22Rv1 (cell line): ENCODE results near the gene LZTS2.

Experiments used
- CTCF ChIP-seq: fragments of 450-650 bp; IDR thresholded peaks from 2 replicates; pipeline ENCODE4 v1.5.1; 2017; ENCODE audit warnings: mild to moderate bottlenecking
- ZFX ChIP-seq: fragments of 450-650 bp; IDR thresholded peaks from 2 replicates; pipeline ENCODE4 v1.6.1; 2017; ENCODE audit warnings: antibody characterized with exemption, borderline replicate concordance

- no peak for TF ChIP-seq CTCF
- no peak for TF ChIP-seq ZFX
These were observed 11.9 kb upstream of the LZTS2 start for GRCh38 chr10:100987685-100988049.
